Measurements from ENCODE around the gene GPR42. TPM values are rescaled to one million over a fixed set of nuclear protein-coding genes. Genes with fewer than 3 reads are reported as not detected.

The GPR42 gene
- total and polyA plus RNA-seq, 4 donors = not detected

- Histone ChIP-seq H3K27ac (ENCODE audit: low read depth in 1 of 2, low read length in 2 of 2) (no peak overlapping the region), H3K9me3 (ENCODE audit: control insufficient read depth, low read length) (no peaks in the 10 kb centered on the region), H3K4me1 (ENCODE audit: control insufficient read depth in 1 of 2, insufficient read depth in 2 of 2, low read length in 2 of 2) (no peaks in the 10 kb centered on the region), H3K36me3 (ENCODE audit: control insufficient read depth in 1 of 2, insufficient read depth in 2 of 2, low read length in 1 of 2) (no peaks in the 10 kb centered on the region), H3K27me3 (ENCODE audit: control insufficient read depth in 1 of 2, insufficient read depth in 2 of 2, low read length in 1 of 2) (no peaks in the 10 kb centered on the region), H3K4me3 (ENCODE audit: low read length in 2 of 2) (no peak overlapping the region)
- WGBS, 2 donors = 76 to 81% methylated on average over 10 of the region's 10 CpGs
- intact Hi-C loops (cut with DNase I) = no loop called here
- no peak for DNase-seq
- no peak for ATAC-seq (ENCODE audit: low FRiP score)
These were observed 36.6 kb upstream of the GPR42 start for GRCh38 chr19:35334144-35334753.

DNA sequence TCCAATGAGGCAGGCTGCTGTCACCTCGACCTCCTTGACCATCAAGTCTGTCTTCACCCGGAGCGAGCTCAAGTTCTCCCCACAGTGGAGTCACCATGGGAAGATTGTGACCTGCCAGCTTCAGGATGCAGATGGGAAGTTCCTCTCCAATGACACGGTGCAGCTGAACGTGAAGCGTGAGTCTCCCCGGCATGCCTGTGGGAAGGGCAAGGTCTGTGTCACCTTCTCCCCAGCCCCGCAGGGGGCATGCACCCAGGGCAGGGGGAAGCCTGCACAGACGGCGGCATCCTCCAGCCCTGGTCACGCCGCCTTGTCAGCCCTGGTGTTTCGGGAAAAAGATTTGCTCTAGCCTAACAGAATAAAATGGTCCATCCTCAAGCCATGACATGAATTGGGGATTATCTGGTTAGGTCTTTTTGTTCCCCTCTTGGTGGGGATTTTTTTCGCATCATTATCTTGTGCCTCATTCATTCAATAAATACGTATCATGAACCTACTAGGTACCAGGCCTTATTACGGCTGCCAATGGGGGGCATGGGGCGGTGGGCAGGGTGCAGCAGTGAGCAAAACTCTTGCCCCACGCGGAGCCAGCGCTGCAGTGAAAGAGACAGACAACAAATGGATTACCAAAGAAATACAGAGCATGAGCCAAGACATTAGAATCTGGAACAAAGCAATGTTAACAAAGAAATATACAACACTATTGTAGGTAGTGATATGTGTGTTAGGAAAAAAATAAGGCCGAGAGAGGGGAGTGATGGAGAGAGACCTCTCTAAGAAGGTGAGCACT lies 34.5 kb upstream of the GPR42 start:
- no peak overlapping the region for H3K27ac ChIP-seq (ENCODE audit: low read depth in 1 of 2, low read length in 2 of 2)
- peak; percentile 11 for ATAC-seq (ENCODE audit: low FRiP score)
- intact Hi-C loops (cut with DNase I) = no loop called here
- H3K36me3 ChIP-seq (ENCODE audit: control insufficient read depth in 1 of 2, insufficient read depth in 2 of 2, low read length in 1 of 2) = no peaks in the 10 kb centered on the region
- peak in 1 of 2 donors; percentile 6 for DNase-seq
- H3K9me3 ChIP-seq (ENCODE audit: control insufficient read depth, low read length) = no peaks in the 10 kb centered on the region
- no peak overlapping the region for H3K4me3 ChIP-seq (ENCODE audit: low read length in 2 of 2)
- 83 to 85% methylated on average over 21 of the region's 21 CpGs for WGBS, 2 donors
- H3K4me1 ChIP-seq (ENCODE audit: control insufficient read depth in 1 of 2, insufficient read depth in 2 of 2, low read length in 2 of 2) = no peaks in the 10 kb centered on the region
- no peaks in the 10 kb centered on the region for H3K27me3 ChIP-seq (ENCODE audit: control insufficient read depth in 1 of 2, insufficient read depth in 2 of 2, low read length in 1 of 2)

- Histone ChIP-seq H3K27me3 (ENCODE audit: control insufficient read depth in 1 of 2, insufficient read depth in 2 of 2, low read length in 1 of 2) (no peaks in the 10 kb centered on the region), H3K4me1 (ENCODE audit: control insufficient read depth in 1 of 2, insufficient read depth in 2 of 2, low read length in 2 of 2) (no peaks in the 10 kb centered on the region), H3K27ac (ENCODE audit: low read depth in 1 of 2, low read length in 2 of 2) (no peak overlapping the region), H3K4me3 (ENCODE audit: low read length in 2 of 2) (no peak overlapping the region), H3K9me3 (ENCODE audit: control insufficient read depth, low read length) (no peaks in the 10 kb centered on the region), H3K36me3 (ENCODE audit: control insufficient read depth in 1 of 2, insufficient read depth in 2 of 2, low read length in 1 of 2) (no peaks in the 10 kb centered on the region)
- ATAC-seq (ENCODE audit: low FRiP score) (no peak), DNase-seq (peak in 1 of 2 donors; percentile 21)
- intact Hi-C loops (cut with DNase I) = no loop called here
- 75 to 77% methylated on average over 25 of the region's 25 CpGs for WGBS, 2 donors
These were observed 33.5 kb upstream of the GPR42 start for GRCh38 chr19:35337097-35337983.

DNA sequence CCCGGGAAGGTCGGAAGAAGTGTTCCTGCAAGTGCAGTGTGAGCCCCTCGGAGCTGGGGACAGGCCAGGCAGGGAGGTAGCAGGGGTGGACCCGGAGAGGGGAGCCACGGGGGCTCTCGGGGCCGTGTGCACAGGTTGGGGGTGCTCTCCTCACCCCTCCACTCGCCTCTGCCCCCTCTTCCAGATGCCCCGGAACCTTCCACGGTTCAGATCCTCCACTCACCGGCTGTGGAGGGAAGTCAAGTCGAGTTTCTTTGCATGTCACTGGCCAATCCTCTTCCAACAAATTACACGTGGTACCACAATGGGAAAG lies 32.9 kb upstream of the GPR42 start:
- Histone ChIP-seq H3K27me3 (ENCODE audit: control insufficient read depth in 1 of 2, insufficient read depth in 2 of 2, low read length in 1 of 2) (no peaks in the 10 kb centered on the region), H3K36me3 (ENCODE audit: control insufficient read depth in 1 of 2, insufficient read depth in 2 of 2, low read length in 1 of 2) (no peaks in the 10 kb centered on the region), H3K27ac (ENCODE audit: low read depth in 1 of 2, low read length in 2 of 2) (no peak overlapping the region), H3K4me1 (ENCODE audit: control insufficient read depth in 1 of 2, insufficient read depth in 2 of 2, low read length in 2 of 2) (no peaks in the 10 kb centered on the region), H3K4me3 (ENCODE audit: low read length in 2 of 2) (no peak overlapping the region), H3K9me3 (ENCODE audit: control insufficient read depth, low read length) (no peaks in the 10 kb centered on the region)
- WGBS, 2 donors = 78 to 79% methylated on average over 13 of the region's 13 CpGs
- DNase-seq (no peak), ATAC-seq (ENCODE audit: low FRiP score) (no peak)
- intact Hi-C loops (cut with DNase I) = no loop called here

- H3K4me1 ChIP-seq (ENCODE audit: control insufficient read depth in 1 of 2, insufficient read depth in 2 of 2, low read length in 2 of 2) = no peaks in the 10 kb centered on the region
- H3K27me3 ChIP-seq (ENCODE audit: control insufficient read depth in 1 of 2, insufficient read depth in 2 of 2, low read length in 1 of 2) = no peaks in the 10 kb centered on the region
- ATAC-seq (ENCODE audit: low FRiP score) = no peak
- 83 to 86% methylated on average over 11 of the region's 11 CpGs for WGBS, 2 donors
- H3K4me3 ChIP-seq (ENCODE audit: low read length in 2 of 2) = no peak overlapping the region
- H3K9me3 ChIP-seq (ENCODE audit: control insufficient read depth, low read length) = no peaks in the 10 kb centered on the region
- DNase-seq = peak in 1 of 2 donors; percentile 17
- intact Hi-C loops (cut with DNase I) = no loop called here
- no peaks in the 10 kb centered on the region for H3K36me3 ChIP-seq (ENCODE audit: control insufficient read depth in 1 of 2, insufficient read depth in 2 of 2, low read length in 1 of 2)
- no peak overlapping the region for H3K27ac ChIP-seq (ENCODE audit: low read depth in 1 of 2, low read length in 2 of 2)
These were observed 30.4 kb upstream of the GPR42 start for GRCh38 chr19:35340431-35340830.

DNA sequence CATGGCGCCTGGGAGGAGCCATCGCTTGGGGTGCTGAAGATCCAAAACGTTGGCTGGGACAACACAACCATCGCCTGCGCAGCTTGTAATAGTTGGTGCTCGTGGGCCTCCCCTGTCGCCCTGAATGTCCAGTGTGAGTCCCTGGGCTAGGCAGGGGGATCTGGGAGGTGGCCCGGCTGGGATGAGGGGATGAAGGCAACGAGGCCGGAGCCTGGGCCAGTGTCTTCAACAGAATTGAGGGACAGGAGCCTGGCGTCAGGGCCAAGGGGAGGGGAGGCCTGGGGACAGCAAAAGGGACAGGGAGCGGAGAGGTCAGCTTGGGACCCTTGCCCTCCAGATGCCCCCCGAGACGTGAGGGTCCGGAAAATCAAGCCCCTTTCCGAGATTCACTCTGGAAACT lies 29.9 kb upstream of the GPR42 start:
- 81 to 82% methylated on average over 16 of the region's 16 CpGs for WGBS, 2 donors
- Histone ChIP-seq H3K36me3 (ENCODE audit: control insufficient read depth in 1 of 2, insufficient read depth in 2 of 2, low read length in 1 of 2) (no peaks in the 10 kb centered on the region), H3K27ac (ENCODE audit: low read depth in 1 of 2, low read length in 2 of 2) (no peak overlapping the region), H3K4me3 (ENCODE audit: low read length in 2 of 2) (no peak overlapping the region), H3K9me3 (ENCODE audit: control insufficient read depth, low read length) (no peaks in the 10 kb centered on the region), H3K27me3 (ENCODE audit: control insufficient read depth in 1 of 2, insufficient read depth in 2 of 2, low read length in 1 of 2) (no peaks in the 10 kb centered on the region), H3K4me1 (ENCODE audit: control insufficient read depth in 1 of 2, insufficient read depth in 2 of 2, low read length in 2 of 2) (no peaks in the 10 kb centered on the region)
- intact Hi-C loops (cut with DNase I) = no loop called here
- ATAC-seq (ENCODE audit: low FRiP score) = no peak
- DNase-seq = peak; percentile 23 to 75

DNA sequence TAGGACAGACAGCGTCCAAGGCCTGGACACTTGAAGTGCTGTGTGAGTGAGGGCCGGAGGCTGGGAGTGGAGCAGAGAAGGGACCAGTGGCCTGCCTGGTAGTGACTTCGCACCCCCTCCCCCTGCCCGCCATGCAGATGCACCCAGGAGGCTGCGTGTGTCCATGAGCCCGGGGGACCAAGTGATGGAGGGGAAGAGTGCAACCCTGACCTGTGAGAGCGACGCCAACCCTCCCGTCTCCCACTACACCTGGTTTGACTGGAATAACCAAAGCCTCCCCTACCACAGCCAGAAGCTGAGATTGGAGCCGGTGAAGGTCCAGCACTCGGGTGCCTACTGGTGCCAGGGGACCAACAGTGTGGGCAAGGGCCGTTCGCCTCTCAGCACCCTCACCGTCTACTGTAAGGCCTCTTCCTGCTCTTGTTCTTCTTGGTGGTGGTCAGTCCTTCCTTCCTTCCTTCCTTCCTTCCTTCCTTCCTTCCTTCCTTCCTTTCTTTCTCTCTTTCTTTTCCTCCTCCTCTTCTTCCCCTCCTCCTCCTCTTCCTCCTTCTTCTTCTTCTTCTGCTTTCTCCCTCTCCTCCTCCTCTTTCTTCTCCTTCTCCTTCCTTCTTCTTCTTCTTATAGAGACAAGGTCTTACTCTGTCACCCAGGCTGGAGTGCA lies 29.2 kb upstream of the GPR42 start:
- ATAC-seq (ENCODE audit: low FRiP score) = no peak
- intact Hi-C loops (cut with DNase I) = no loop called here
- H3K27me3 ChIP-seq (ENCODE audit: control insufficient read depth in 1 of 2, insufficient read depth in 2 of 2, low read length in 1 of 2) = no peaks in the 10 kb centered on the region
- no peak overlapping the region for H3K4me3 ChIP-seq (ENCODE audit: low read length in 2 of 2)
- 86 to 87% methylated on average over 14 of the region's 14 CpGs for WGBS, 2 donors
- H3K36me3 ChIP-seq (ENCODE audit: control insufficient read depth in 1 of 2, insufficient read depth in 2 of 2, low read length in 1 of 2) = no peaks in the 10 kb centered on the region
- H3K27ac ChIP-seq (ENCODE audit: low read depth in 1 of 2, low read length in 2 of 2) = no peak overlapping the region
- no peaks in the 10 kb centered on the region for H3K4me1 ChIP-seq (ENCODE audit: control insufficient read depth in 1 of 2, insufficient read depth in 2 of 2, low read length in 2 of 2)
- no peaks in the 10 kb centered on the region for H3K9me3 ChIP-seq (ENCODE audit: control insufficient read depth, low read length)
- DNase-seq = peak; percentile 31 to 66

DNA sequence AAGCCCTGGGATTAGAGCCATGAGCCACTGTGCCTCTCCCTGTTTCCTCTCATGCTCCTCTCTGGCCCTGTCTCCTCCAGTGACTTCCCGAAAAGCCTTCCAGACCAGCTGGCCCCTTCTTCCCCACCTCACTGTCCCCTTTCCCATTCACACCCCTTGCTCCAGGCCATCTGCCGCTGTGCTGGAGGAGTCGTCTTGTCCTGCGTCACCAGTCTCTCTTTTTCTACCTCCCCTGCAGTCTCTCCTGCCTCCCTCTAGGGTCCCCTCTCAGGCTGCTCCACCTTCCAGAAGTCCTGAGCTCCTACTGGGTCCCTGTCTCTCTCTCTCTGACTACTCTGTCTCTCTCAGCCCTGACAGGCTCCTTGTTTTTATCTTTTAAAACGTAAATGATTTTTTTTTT lies 28.4 kb upstream of the GPR42 start:
- intact Hi-C loops (cut with DNase I) = no loop called here
- Histone ChIP-seq H3K36me3 (ENCODE audit: control insufficient read depth in 1 of 2, insufficient read depth in 2 of 2, low read length in 1 of 2) (no peaks in the 10 kb centered on the region), H3K4me1 (ENCODE audit: control insufficient read depth in 1 of 2, insufficient read depth in 2 of 2, low read length in 2 of 2) (no peaks in the 10 kb centered on the region), H3K4me3 (ENCODE audit: low read length in 2 of 2) (no peak overlapping the region), H3K27me3 (ENCODE audit: control insufficient read depth in 1 of 2, insufficient read depth in 2 of 2, low read length in 1 of 2) (no peaks in the 10 kb centered on the region), H3K27ac (ENCODE audit: low read depth in 1 of 2, low read length in 2 of 2) (no peak overlapping the region), H3K9me3 (ENCODE audit: control insufficient read depth, low read length) (no peaks in the 10 kb centered on the region)
- peak in 1 of 2 donors; percentile 31 for DNase-seq
- no peak for ATAC-seq (ENCODE audit: low FRiP score)
- WGBS, 2 donors = 38 to 41% methylated on average over 5 of the region's 5 CpGs

All from aorta (tissue), 5 donors.